ENCODE measurements around the gene OSBPL5.

GRCh38 chr11:3050386-3051195 is 114.5 kb downstream of the OSBPL5 start:
- TF ChIP-seq, protein P1, sequence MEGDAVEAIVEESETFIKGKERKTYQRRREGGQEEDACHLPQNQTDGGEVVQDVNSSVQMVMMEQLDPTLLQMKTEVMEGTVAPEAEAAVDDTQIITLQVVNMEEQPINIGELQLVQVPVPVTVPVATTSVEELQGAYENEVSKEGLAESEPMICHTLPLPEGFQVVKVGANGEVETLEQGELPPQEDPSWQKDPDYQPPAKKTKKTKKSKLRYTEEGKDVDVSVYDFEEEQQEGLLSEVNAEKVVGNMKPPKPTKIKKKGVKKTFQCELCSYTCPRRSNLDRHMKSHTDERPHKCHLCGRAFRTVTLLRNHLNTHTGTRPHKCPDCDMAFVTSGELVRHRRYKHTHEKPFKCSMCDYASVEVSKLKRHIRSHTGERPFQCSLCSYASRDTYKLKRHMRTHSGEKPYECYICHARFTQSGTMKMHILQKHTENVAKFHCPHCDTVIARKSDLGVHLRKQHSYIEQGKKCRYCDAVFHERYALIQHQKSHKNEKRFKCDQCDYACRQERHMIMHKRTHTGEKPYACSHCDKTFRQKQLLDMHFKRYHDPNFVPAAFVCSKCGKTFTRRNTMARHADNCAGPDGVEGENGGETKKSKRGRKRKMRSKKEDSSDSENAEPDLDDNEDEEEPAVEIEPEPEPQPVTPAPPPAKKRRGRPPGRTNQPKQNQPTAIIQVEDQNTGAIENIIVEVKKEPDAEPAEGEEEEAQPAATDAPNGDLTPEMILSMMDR (IDR thresholded peaks at IDR 0.05), result no peak
- no peak for TF ChIP-seq ZFX (IDR thresholded peaks at IDR 0.05; ENCODE audit: borderline replicate concordance)
